Stimulated activated CD4-positive, alpha-beta T cell treated with anti-CD3 and anti-CD28 coated beads, Interleukin-1b, Interleukin-23, amount 100 ng/mL, for 1 hour (primary cell): Measurements from ENCODE around the gene WSB1.

Experiments
- DNase-seq, 2 donors: peaks; one replicate each; pipeline ENCODE4 v3.0.0-alpha.2; 2020; ENCODE audit warnings: low read depth in 2 of 2

Gene WSB1

GRCh38 chr17:27357236-27357635, 63.3 kb downstream of the WSB1 start:
- DNase-seq, result no peak

- DNase-seq, result no peak
Observed at GRCh38 chr17:27360507-27360906, 66.6 kb downstream of the WSB1 start.

- no peak for DNase-seq
Observed at GRCh38 chr17:27361695-27362094, 67.8 kb downstream of the WSB1 start.

- DNase-seq, result no peak
Observed at GRCh38 chr17:27362503-27362902, 68.6 kb downstream of the WSB1 start.

- DNase-seq, result no peak
Observed at GRCh38 chr17:27362909-27363308, 69.0 kb downstream of the WSB1 start.

- DNase-seq, result no peak
Observed at GRCh38 chr17:27363326-27363725, 69.4 kb downstream of the WSB1 start.
